ENCODE results near the gene GABBR1.

Gene GABBR1

DNA sequence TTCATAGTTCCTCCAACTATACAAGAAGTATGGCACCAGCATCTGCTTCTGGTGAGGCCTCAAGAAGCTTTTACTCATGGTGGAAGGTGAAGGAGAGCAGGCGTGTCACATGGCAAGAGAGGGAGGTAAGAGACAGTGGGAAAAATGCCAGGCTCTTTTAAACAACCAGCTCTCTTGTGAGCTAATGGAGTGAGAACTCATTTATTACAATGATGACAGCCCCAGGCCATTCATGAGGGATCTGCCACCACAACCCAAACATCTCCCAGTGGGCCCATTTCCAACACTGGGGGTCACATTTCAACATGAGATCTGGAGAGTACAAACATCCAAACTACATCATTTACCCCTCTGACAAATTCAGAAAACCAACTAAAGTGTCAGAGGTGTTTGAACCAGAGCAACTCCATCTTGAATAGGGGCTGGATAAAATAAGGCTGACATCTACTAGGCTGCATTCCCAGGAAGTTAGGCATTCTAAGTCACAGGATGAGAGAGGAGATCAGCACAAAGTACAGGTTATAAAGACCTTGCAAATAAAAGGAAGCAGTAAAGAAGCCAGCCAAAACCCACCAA is 71.3 kb downstream of the GABBR1 start:
- TF ChIP-seq, protein P1, sequence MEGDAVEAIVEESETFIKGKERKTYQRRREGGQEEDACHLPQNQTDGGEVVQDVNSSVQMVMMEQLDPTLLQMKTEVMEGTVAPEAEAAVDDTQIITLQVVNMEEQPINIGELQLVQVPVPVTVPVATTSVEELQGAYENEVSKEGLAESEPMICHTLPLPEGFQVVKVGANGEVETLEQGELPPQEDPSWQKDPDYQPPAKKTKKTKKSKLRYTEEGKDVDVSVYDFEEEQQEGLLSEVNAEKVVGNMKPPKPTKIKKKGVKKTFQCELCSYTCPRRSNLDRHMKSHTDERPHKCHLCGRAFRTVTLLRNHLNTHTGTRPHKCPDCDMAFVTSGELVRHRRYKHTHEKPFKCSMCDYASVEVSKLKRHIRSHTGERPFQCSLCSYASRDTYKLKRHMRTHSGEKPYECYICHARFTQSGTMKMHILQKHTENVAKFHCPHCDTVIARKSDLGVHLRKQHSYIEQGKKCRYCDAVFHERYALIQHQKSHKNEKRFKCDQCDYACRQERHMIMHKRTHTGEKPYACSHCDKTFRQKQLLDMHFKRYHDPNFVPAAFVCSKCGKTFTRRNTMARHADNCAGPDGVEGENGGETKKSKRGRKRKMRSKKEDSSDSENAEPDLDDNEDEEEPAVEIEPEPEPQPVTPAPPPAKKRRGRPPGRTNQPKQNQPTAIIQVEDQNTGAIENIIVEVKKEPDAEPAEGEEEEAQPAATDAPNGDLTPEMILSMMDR (IDR thresholded peaks at IDR 0.05; ENCODE audit: low read depth, low read length) = no peak
- no peak for DNase-seq (ENCODE audit: low read depth, low spot score)
- in situ Hi-C loops (cut with HindIII; ENCODE audit: low sequenced_read_pairs) = no loop called here
- no peak overlapping the region for H3K4me3 ChIP-seq (ENCODE audit: low read depth, low read length)

DNA sequence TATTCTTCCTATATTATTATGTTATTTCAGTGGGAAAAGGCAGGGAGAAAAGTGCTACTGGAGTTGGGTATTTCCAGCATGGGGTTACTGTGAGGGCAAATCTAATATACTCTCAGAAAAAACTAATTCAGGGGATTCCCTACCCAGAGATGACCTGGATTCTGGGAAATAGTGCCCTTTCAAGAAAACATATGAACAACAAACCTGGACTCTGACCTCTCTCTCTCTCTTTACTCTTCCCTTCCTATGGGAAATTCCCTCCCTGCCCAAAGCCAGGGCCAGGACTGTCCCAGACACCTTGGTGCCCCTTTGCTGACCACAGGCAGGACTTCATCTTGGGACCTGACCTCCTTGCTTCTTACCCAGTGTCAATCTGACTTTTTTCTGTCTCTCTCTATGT is 71.9 kb downstream of the GABBR1 start:
- TF ChIP-seq, protein P1 (IDR thresholded peaks at IDR 0.05; ENCODE audit: low read depth, low read length) = no peak
- no peak for DNase-seq (ENCODE audit: low read depth, low spot score)
- in situ Hi-C loops (cut with HindIII; ENCODE audit: low sequenced_read_pairs) = no loop called here
- no peak overlapping the region for H3K4me3 ChIP-seq (ENCODE audit: low read depth, low read length)

DNA sequence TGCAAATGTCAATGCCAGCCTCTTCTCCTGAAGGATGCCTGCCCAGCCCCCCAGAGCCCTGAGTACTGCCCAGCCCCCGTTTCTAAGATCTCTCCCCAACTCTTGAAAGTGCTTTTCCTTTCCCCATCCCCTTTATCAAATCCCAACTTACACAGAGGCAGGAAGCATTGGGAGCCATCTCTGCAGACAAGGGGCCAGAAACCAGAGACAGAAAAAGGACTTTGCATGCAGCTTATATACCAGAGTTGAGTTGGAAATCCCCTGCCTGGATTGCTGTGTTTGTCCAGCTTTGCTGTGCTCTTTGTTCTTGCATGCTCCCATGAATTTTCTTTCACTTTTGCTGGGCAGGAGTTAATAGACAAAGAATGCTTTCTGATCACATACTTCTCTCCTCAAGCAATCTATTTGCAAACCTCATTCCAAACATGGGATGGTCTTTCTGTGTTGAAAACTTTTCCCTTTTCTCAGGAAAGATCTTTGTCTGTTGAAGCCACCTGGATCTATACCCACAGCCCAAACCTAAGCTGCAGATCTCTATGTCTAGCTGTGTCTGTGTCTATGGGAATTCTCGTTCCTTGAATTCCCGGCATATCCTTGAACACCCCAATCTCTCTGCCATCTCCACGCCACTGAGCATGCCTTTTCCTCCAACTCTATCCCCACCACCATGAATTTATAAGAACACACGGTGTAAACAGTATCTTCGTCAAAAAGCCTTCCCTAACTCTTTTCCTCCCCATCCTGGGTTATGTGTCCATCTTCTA is 73.3 kb downstream of the GABBR1 start, which contains the start of gene UBD:
TSS of gene UBD (minus strand) at position 209 of the 764 bp plus-strand sequence. CDS start at position 178, 31 bp downstream.
- TF ChIP-seq, protein P1 (IDR thresholded peaks at IDR 0.05; ENCODE audit: low read depth, low read length) = no peak
- in situ Hi-C loops (cut with HindIII; ENCODE audit: low sequenced_read_pairs) = no loop called here
- no peak within 1 kb of the TSS for H3K4me3 ChIP-seq (ENCODE audit: low read depth, low read length)
- no peak for DNase-seq (ENCODE audit: low read depth, low spot score)

DNA sequence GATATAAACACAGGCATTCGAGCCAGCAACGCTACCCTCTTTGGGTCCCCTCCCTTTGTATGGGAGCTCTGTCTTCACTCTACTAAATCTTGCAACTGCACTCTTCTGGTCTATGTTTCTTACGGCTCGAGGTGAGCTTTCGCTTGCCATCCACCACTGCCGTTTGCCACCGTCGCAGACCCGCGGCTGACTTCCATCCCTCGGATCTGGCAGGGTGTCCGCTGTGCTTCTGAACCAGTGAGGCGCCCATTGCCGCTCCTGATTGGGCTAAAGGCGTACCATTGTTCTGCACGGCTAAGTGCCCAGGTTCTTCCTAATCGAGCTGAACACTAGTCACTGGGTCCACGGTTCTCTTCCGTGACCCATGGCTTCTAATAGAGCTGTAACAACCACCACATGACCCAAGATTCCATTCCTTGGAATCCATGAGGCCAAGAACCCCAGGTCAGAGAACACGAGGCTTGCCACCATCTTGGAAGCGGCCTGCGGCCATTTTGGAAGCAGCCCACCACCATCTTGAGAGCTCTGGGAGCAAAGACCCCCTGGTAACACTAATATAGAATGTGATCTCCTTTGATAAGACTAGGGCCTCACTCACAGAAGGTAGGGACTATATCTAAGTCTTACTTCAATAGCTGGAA is 74.4 kb downstream of the GABBR1 start:
- DNase-seq (ENCODE audit: low read depth, low spot score) = no peak
- in situ Hi-C loops (cut with HindIII; ENCODE audit: low sequenced_read_pairs) = no loop called here
- TF ChIP-seq, protein P1 (IDR thresholded peaks at IDR 0.05; ENCODE audit: low read depth, low read length) = no peak
- H3K4me3 ChIP-seq (ENCODE audit: low read depth, low read length) = no peak overlapping the region

GRCh38 chr6:29557320-29557719 is 75.7 kb downstream of the GABBR1 start:
- no peak overlapping the region for H3K4me3 ChIP-seq (ENCODE audit: low read depth, low read length)
- in situ Hi-C loops (cut with HindIII; ENCODE audit: low sequenced_read_pairs) = no loop called here
- no peak for DNase-seq (ENCODE audit: low read depth, low spot score)
- TF ChIP-seq, protein P1 (IDR thresholded peaks at IDR 0.05; ENCODE audit: low read depth, low read length) = no peak

GRCh38 chr6:29554764-29555163 is 78.2 kb downstream of the GABBR1 start:
- TF ChIP-seq, protein P1 (IDR thresholded peaks at IDR 0.05; ENCODE audit: low read depth, low read length) = no peak
- H3K4me3 ChIP-seq (ENCODE audit: low read depth, low read length) = no peak overlapping the region
- no peak for DNase-seq (ENCODE audit: low read depth, low spot score)
- in situ Hi-C loops (cut with HindIII; ENCODE audit: low sequenced_read_pairs) = no loop called here

All from astrocyte of the spinal cord (primary cell).